ENCODE data around the gene ABCC10.

Gene ABCC10

DNA sequence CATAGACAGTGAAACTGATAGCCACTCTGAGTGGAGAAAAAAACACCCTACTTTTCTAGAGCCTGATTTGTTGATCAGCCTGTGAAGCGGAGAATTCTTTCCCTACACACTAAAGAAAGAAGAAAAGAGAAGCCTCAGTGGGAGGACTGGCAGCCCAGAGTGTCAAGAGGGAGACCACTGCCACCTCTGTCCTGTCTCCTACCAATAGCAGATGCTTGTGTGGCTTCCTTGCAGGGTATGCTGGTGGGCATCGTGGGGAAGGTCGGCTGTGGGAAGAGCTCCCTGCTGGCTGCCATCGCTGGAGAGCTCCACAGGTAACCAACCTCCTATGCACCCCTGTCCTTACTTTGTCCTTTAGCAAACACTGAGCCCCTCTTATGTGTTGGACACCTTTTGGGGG is 10.4 kb downstream of the ABCC10 start:
- no peaks in the 10 kb centered on the region for H3K27me3 ChIP-seq (replicated peaks; ENCODE audit: control insufficient read depth, insufficient read depth, low read length, poor library complexity, severe bottlenecking)
- no peaks in the 10 kb centered on the region for H3K4me1 ChIP-seq (ENCODE audit: control insufficient read depth, insufficient read depth, low read length, poor library complexity, severe bottlenecking)
- H3K4me3 ChIP-seq (ENCODE audit: insufficient read depth, low read depth, low read length, poor library complexity, severe bottlenecking), result no peak overlapping the region
- no peaks in the 10 kb centered on the region for H3K9me3 ChIP-seq (ENCODE audit: control insufficient read depth, low read length)
- DNase-seq, result no peak
- no peak overlapping the region for H3K27ac ChIP-seq (ENCODE audit: insufficient read depth, low read length, poor library complexity, severe bottlenecking)
- H3K36me3 ChIP-seq (ENCODE audit: control insufficient read depth, insufficient read depth, low read length), result peaks cover 46% of the 10 kb centered on the region

DNA sequence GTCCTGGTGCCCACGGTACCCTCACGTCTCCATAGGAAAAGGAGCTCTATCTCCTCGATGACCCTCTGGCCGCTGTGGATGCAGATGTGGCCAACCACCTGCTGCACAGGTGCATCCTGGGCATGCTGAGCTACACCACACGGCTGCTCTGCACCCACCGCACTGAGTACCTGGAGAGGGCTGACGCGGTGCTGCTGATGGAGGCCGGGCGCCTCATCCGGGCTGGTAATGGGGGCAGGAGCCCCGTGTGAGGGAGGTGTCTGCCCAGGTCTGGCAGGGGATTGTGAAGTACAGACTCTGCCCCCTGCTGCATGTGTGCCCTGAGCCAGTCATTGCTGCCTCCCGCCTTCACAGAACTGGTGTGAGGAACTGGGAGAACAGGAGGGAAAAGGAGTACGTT is 15.6 kb downstream of the ABCC10 start:
- no peak for DNase-seq
- Histone ChIP-seq H3K4me1 (ENCODE audit: control insufficient read depth, insufficient read depth, low read length, poor library complexity, severe bottlenecking) (no peaks in the 10 kb centered on the region), H3K36me3 (ENCODE audit: control insufficient read depth, insufficient read depth, low read length) (peaks cover 63% of the 10 kb centered on the region), H3K27ac (ENCODE audit: insufficient read depth, low read length, poor library complexity, severe bottlenecking) (no peak overlapping the region), H3K9me3 (ENCODE audit: control insufficient read depth, low read length) (no peaks in the 10 kb centered on the region), H3K27me3 (replicated peaks; ENCODE audit: control insufficient read depth, insufficient read depth, low read length, poor library complexity, severe bottlenecking) (no peaks in the 10 kb centered on the region), H3K4me3 (ENCODE audit: insufficient read depth, low read depth, low read length, poor library complexity, severe bottlenecking) (no peak overlapping the region)

GRCh38 chr6:43444036-43444435 is 16.7 kb downstream of the ABCC10 start:
- DNase-seq, result no peak
- Histone ChIP-seq H3K27me3 (replicated peaks; ENCODE audit: control insufficient read depth, insufficient read depth, low read length, poor library complexity, severe bottlenecking) (no peaks in the 10 kb centered on the region), H3K4me3 (ENCODE audit: insufficient read depth, low read depth, low read length, poor library complexity, severe bottlenecking) (no peak overlapping the region), H3K4me1 (ENCODE audit: control insufficient read depth, insufficient read depth, low read length, poor library complexity, severe bottlenecking) (no peaks in the 10 kb centered on the region), H3K9me3 (ENCODE audit: control insufficient read depth, low read length) (no peaks in the 10 kb centered on the region), H3K27ac (ENCODE audit: insufficient read depth, low read length, poor library complexity, severe bottlenecking) (no peak overlapping the region), H3K36me3 (ENCODE audit: control insufficient read depth, insufficient read depth, low read length) (peaks cover 67% of the 10 kb centered on the region)

- Histone ChIP-seq H3K36me3 (ENCODE audit: control insufficient read depth, insufficient read depth, low read length) (peaks cover 72% of the 10 kb centered on the region), H3K4me1 (ENCODE audit: control insufficient read depth, insufficient read depth, low read length, poor library complexity, severe bottlenecking) (no peaks in the 10 kb centered on the region), H3K27me3 (replicated peaks; ENCODE audit: control insufficient read depth, insufficient read depth, low read length, poor library complexity, severe bottlenecking) (no peaks in the 10 kb centered on the region), H3K27ac (ENCODE audit: insufficient read depth, low read length, poor library complexity, severe bottlenecking) (no peak overlapping the region), H3K4me3 (ENCODE audit: insufficient read depth, low read depth, low read length, poor library complexity, severe bottlenecking) (no peak overlapping the region), H3K9me3 (ENCODE audit: control insufficient read depth, low read length) (no peaks in the 10 kb centered on the region)
- no peak for DNase-seq
Observed at GRCh38 chr6:43444582-43444981, 17.2 kb downstream of the ABCC10 start.

DNA sequence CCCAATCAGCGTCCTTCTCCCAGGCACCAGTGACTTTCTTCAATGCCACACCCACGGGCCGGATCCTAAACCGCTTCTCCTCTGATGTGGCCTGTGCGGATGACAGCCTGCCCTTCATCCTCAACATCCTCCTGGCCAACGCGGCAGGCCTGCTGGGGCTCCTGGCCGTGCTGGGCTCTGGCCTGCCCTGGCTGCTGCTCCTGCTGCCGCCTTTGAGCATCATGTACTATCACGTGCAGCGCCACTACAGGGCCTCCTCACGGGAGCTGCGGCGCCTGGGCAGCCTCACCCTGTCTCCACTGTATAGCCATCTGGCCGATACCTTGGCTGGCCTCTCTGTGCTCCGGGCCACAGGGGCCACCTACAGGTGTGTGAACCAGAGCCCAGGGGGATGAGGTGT is 18.2 kb downstream of the ABCC10 start:
- H3K36me3 ChIP-seq (ENCODE audit: control insufficient read depth, insufficient read depth, low read length), result peaks cover 82% of the 10 kb centered on the region

GRCh38 chr6:43447604-43448003 is 20.3 kb downstream of the ABCC10 start:
- H3K36me3 ChIP-seq (ENCODE audit: control insufficient read depth, insufficient read depth, low read length), result peaks cover 75% of the 10 kb centered on the region
- DNase-seq, result no peak
- no peaks in the 10 kb centered on the region for H3K9me3 ChIP-seq (ENCODE audit: control insufficient read depth, low read length)
- no peaks in the 10 kb centered on the region for H3K27me3 ChIP-seq (replicated peaks; ENCODE audit: control insufficient read depth, insufficient read depth, low read length, poor library complexity, severe bottlenecking)
- H3K27ac ChIP-seq (ENCODE audit: insufficient read depth, low read length, poor library complexity, severe bottlenecking), result no peak overlapping the region
- no peak overlapping the region for H3K4me3 ChIP-seq (ENCODE audit: insufficient read depth, low read depth, low read length, poor library complexity, severe bottlenecking)
- H3K4me1 ChIP-seq (ENCODE audit: control insufficient read depth, insufficient read depth, low read length, poor library complexity, severe bottlenecking), result no peaks in the 10 kb centered on the region

More for the DNA sequence above, 18.2 kb downstream of the ABCC10 start:
- no peaks in the 10 kb centered on the region for H3K9me3 ChIP-seq (ENCODE audit: control insufficient read depth, low read length)
- H3K27me3 ChIP-seq (replicated peaks; ENCODE audit: control insufficient read depth, insufficient read depth, low read length, poor library complexity, severe bottlenecking), result no peaks in the 10 kb centered on the region
- DNase-seq, result no peak
- H3K27ac ChIP-seq (ENCODE audit: insufficient read depth, low read length, poor library complexity, severe bottlenecking), result no peak overlapping the region
- H3K4me3 ChIP-seq (ENCODE audit: insufficient read depth, low read depth, low read length, poor library complexity, severe bottlenecking), result no peak overlapping the region
- no peaks in the 10 kb centered on the region for H3K4me1 ChIP-seq (ENCODE audit: control insufficient read depth, insufficient read depth, low read length, poor library complexity, severe bottlenecking)

- Histone ChIP-seq H3K4me1 (ENCODE audit: control insufficient read depth, insufficient read depth, low read length, poor library complexity, severe bottlenecking) (no peaks in the 10 kb centered on the region), H3K27me3 (replicated peaks; ENCODE audit: control insufficient read depth, insufficient read depth, low read length, poor library complexity, severe bottlenecking) (no peaks in the 10 kb centered on the region), H3K36me3 (ENCODE audit: control insufficient read depth, insufficient read depth, low read length) (peaks cover 62% of the 10 kb centered on the region), H3K9me3 (ENCODE audit: control insufficient read depth, low read length) (no peaks in the 10 kb centered on the region), H3K4me3 (ENCODE audit: insufficient read depth, low read depth, low read length, poor library complexity, severe bottlenecking) (no peak overlapping the region), H3K27ac (ENCODE audit: insufficient read depth, low read length, poor library complexity, severe bottlenecking) (no peak overlapping the region)
- DNase-seq, result no peak
Observed at GRCh38 chr6:43448916-43449315, 21.6 kb downstream of the ABCC10 start.

DNA sequence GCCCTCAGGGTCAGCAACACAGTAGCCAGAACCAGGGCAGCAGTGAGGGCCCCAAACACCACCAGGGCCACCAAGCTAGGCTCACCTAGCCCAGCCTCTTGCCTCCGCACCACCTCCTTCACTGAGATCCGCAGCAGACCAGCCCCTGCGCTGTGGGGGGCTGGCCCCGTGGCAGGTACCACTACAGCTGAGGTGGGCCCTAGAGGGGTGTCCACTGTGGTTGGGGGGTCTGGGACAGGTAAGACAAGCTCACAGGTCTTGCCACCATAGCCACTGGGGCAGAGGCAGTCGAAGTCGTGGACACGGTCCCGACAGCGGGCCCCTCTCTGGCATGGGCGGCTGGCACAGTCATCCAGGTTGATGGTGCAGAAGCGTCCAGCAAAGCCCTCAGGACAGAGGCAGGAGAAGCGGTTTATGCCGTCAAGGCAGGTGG is 23.4 kb downstream of the ABCC10 start:
- DNase-seq, result no peak
- Histone ChIP-seq H3K27me3 (replicated peaks; ENCODE audit: control insufficient read depth, insufficient read depth, low read length, poor library complexity, severe bottlenecking) (no peaks in the 10 kb centered on the region), H3K9me3 (ENCODE audit: control insufficient read depth, low read length) (no peaks in the 10 kb centered on the region), H3K36me3 (ENCODE audit: control insufficient read depth, insufficient read depth, low read length) (peaks cover 45% of the 10 kb centered on the region), H3K4me3 (ENCODE audit: insufficient read depth, low read depth, low read length, poor library complexity, severe bottlenecking) (no peak overlapping the region), H3K27ac (ENCODE audit: insufficient read depth, low read length, poor library complexity, severe bottlenecking) (no peak overlapping the region), H3K4me1 (ENCODE audit: control insufficient read depth, insufficient read depth, low read length, poor library complexity, severe bottlenecking) (peaks cover 7% of the 10 kb centered on the region)

- H3K4me1 ChIP-seq (ENCODE audit: control insufficient read depth, insufficient read depth, low read length, poor library complexity, severe bottlenecking), result peaks cover 12% of the 10 kb centered on the region
- H3K4me3 ChIP-seq (ENCODE audit: insufficient read depth, low read depth, low read length, poor library complexity, severe bottlenecking), result no peak overlapping the region
- DNase-seq, result no peak
- H3K27me3 ChIP-seq (replicated peaks; ENCODE audit: control insufficient read depth, insufficient read depth, low read length, poor library complexity, severe bottlenecking), result no peaks in the 10 kb centered on the region
- H3K27ac ChIP-seq (ENCODE audit: insufficient read depth, low read length, poor library complexity, severe bottlenecking), result no peak overlapping the region
- peaks cover 39% of the 10 kb centered on the region for H3K36me3 ChIP-seq (ENCODE audit: control insufficient read depth, insufficient read depth, low read length)
- H3K9me3 ChIP-seq (ENCODE audit: control insufficient read depth, low read length), result no peaks in the 10 kb centered on the region
Observed at GRCh38 chr6:43451348-43451747, 24.0 kb downstream of the ABCC10 start.

DNA sequence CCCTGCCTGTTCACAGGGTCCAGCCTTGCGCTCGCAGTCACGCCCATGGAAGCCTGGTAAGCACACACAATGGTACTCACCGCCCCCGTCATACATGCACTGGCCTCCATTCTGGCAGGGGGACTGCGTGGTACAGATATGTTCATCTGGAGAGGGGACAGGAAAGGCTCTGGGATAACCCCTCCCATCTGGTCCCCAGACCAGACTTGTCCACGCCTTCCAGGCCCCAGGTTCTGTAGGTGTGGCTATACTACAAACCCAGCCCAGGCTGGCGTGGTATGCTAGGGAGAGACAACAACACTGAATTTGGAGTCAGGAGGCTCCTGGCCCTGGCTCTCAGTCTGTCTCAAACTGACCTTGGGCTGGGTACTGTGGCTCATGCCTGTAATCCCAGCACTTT is 24.6 kb downstream of the ABCC10 start:
- no peak overlapping the region for H3K27ac ChIP-seq (ENCODE audit: insufficient read depth, low read length, poor library complexity, severe bottlenecking)
- DNase-seq, result no peak
- no peaks in the 10 kb centered on the region for H3K27me3 ChIP-seq (replicated peaks; ENCODE audit: control insufficient read depth, insufficient read depth, low read length, poor library complexity, severe bottlenecking)
- H3K4me1 ChIP-seq (ENCODE audit: control insufficient read depth, insufficient read depth, low read length, poor library complexity, severe bottlenecking), result peaks cover 12% of the 10 kb centered on the region
- peaks cover 36% of the 10 kb centered on the region for H3K36me3 ChIP-seq (ENCODE audit: control insufficient read depth, insufficient read depth, low read length)
- H3K4me3 ChIP-seq (ENCODE audit: insufficient read depth, low read depth, low read length, poor library complexity, severe bottlenecking), result no peak overlapping the region
- H3K9me3 ChIP-seq (ENCODE audit: control insufficient read depth, low read length), result no peaks in the 10 kb centered on the region

DNA sequence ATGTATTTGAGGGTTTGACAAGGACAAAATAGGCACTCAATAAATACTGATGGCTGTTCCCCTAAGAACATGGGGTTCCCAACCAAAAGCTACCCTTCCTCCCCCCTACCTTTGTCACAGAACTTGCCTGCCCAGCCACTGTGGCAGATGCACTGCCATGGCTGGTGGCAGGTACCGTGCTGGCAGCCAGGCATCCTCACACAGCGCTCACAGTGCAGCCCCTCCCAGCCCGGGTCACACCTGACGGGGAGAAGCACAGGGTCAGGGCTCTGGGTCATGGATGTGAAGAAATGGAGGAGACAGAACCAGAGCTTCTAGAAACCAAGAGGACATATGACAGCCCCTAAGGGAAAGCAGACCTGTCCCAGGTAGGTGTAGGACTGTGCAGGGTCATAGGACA is 25.6 kb downstream of the ABCC10 start:
- no peaks in the 10 kb centered on the region for H3K27me3 ChIP-seq (replicated peaks; ENCODE audit: control insufficient read depth, insufficient read depth, low read length, poor library complexity, severe bottlenecking)
- H3K4me1 ChIP-seq (ENCODE audit: control insufficient read depth, insufficient read depth, low read length, poor library complexity, severe bottlenecking), result peaks cover 12% of the 10 kb centered on the region
- peaks cover 27% of the 10 kb centered on the region for H3K36me3 ChIP-seq (ENCODE audit: control insufficient read depth, insufficient read depth, low read length)
- DNase-seq, result no peak
- H3K4me3 ChIP-seq (ENCODE audit: insufficient read depth, low read depth, low read length, poor library complexity, severe bottlenecking), result no peak overlapping the region
- no peaks in the 10 kb centered on the region for H3K9me3 ChIP-seq (ENCODE audit: control insufficient read depth, low read length)
- H3K27ac ChIP-seq (ENCODE audit: insufficient read depth, low read length, poor library complexity, severe bottlenecking), result no peak overlapping the region
